WTC11 (cell line): ENCODE results near the gene C3orf22.

ENCODE experiments used
- CBFB ChIP-seq: sonication (generic); formaldehyde crosslinking; IDR thresholded peaks from 2 replicates; pipeline ENCODE4 v1.8.1; 2022; ENCODE audit warnings: mild to moderate bottlenecking, low read depth, missing genetic modification reagents
- ELF4 ChIP-seq: sonication (generic); formaldehyde crosslinking; IDR thresholded peaks from 2 replicates; pipeline ENCODE4 v1.8.1; 2022; ENCODE audit warnings: low read depth, mild to moderate bottlenecking, moderate library complexity, missing genetic modification reagents
- FOXK1 ChIP-seq: sonication (generic); formaldehyde crosslinking; IDR thresholded peaks from 2 replicates; pipeline ENCODE4 v1.8.0; 2022; ENCODE audit warnings: mild to moderate bottlenecking, moderate library complexity, missing genetic modification reagents
- JUN ChIP-seq: sonication (generic); formaldehyde crosslinking; IDR thresholded peaks from 2 replicates; pipeline ENCODE4 v1.8.0; 2023; ENCODE audit warnings: mild to moderate bottlenecking, missing genetic modification reagents
- SMAD4 ChIP-seq: sonication (generic); formaldehyde crosslinking; IDR thresholded peaks from 2 replicates; pipeline ENCODE4 v1.8.0; 2022; ENCODE audit warnings: mild to moderate bottlenecking, missing genetic modification reagents
- ZNF263 ChIP-seq: sonication (generic); formaldehyde crosslinking; IDR thresholded peaks from 2 replicates; pipeline ENCODE4 v1.8.1; 2022; ENCODE audit warnings: low read depth, mild to moderate bottlenecking, moderate library complexity, missing genetic modification reagents
- TF ChIP-seq, protein P1 (sequence below): fragments of 200-600 bp; IDR thresholded peaks from 2 replicates; pipeline ENCODE4 v1.8.0; 2022; ENCODE audit warnings: antibody characterized with exemption
- TF ChIP-seq, protein P2 (sequence below): sonication (generic); formaldehyde crosslinking; IDR thresholded peaks from 2 replicates; pipeline ENCODE4 v1.8.1; 2023; ENCODE audit warnings: mild to moderate bottlenecking, missing genetic modification reagents
- TF ChIP-seq, protein P3 (sequence below): sonication (generic); formaldehyde crosslinking; IDR thresholded peaks from 2 replicates; pipeline ENCODE4 v1.8.0; 2022; ENCODE audit warnings: mild to moderate bottlenecking, missing genetic modification reagents
- TF ChIP-seq, protein P4 (sequence below): sonication (generic); formaldehyde crosslinking; IDR thresholded peaks from 2 replicates; pipeline ENCODE4 v1.8.1; 2023; ENCODE audit warnings: mild to moderate bottlenecking, missing genetic modification reagents
- TF ChIP-seq, protein P5 (sequence below): sonication (generic); formaldehyde crosslinking; IDR thresholded peaks from 2 replicates; pipeline ENCODE4 v1.8.1; 2022; ENCODE audit warnings: missing genetic modification reagents, borderline replicate concordance

DNA sequence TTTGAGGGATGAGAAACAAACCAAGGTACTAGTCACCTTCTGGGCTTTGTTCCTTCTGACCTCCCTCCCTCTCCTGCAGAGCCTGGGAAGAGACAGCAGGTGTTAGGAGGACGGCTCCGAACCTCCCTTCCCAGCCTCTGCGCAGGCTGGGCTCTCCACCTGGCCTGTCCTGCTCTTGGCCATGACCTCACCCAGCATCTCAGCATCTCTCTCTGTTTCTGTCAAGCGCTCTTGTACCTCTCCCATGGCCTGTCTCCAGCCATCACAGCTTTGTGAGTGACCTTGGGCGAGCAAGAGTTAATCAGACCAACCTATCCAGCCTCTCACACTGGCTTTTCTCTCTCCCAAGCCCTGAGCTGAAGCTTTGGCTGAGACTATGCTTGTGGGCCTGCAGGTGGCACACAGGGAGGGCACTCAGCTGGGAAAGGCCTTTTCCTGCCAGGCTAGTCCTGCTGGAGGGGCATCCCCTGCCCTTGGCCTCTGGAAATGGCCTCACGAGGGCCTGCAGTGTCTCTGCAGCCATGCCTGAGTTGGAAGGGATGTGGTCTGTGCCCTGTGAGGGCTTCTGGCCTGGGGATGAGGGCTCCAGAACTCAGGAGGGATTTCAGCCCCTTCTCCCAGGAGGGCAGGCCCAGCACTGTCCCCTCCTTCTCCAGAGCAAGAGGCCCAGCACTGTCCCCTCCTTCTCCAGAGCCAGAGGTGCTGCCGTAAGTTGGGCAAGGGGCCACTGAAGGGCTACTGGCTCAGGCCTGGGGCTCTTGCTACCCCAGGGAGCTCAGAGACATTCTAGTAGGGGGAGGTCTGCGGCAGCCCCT, 32.7 kb downstream of the C3orf22 start:
- TF ChIP-seq, protein P1, sequence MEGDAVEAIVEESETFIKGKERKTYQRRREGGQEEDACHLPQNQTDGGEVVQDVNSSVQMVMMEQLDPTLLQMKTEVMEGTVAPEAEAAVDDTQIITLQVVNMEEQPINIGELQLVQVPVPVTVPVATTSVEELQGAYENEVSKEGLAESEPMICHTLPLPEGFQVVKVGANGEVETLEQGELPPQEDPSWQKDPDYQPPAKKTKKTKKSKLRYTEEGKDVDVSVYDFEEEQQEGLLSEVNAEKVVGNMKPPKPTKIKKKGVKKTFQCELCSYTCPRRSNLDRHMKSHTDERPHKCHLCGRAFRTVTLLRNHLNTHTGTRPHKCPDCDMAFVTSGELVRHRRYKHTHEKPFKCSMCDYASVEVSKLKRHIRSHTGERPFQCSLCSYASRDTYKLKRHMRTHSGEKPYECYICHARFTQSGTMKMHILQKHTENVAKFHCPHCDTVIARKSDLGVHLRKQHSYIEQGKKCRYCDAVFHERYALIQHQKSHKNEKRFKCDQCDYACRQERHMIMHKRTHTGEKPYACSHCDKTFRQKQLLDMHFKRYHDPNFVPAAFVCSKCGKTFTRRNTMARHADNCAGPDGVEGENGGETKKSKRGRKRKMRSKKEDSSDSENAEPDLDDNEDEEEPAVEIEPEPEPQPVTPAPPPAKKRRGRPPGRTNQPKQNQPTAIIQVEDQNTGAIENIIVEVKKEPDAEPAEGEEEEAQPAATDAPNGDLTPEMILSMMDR = no peak
- TF ChIP-seq ELF4 (CRISPR knock-in tag) (no peak), JUN (CRISPR knock-in tag) (no peak), CBFB (CRISPR knock-in tag) (no peak), SMAD4 (CRISPR knock-in tag) (no peak), FOXK1 (no peak), ZNF263 (CRISPR knock-in tag) (no peak)
- TF ChIP-seq, protein P2, sequence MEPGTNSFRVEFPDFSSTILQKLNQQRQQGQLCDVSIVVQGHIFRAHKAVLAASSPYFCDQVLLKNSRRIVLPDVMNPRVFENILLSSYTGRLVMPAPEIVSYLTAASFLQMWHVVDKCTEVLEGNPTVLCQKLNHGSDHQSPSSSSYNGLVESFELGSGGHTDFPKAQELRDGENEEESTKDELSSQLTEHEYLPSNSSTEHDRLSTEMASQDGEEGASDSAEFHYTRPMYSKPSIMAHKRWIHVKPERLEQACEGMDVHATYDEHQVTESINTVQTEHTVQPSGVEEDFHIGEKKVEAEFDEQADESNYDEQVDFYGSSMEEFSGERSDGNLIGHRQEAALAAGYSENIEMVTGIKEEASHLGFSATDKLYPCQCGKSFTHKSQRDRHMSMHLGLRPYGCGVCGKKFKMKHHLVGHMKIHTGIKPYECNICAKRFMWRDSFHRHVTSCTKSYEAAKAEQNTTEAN (CRISPR knock-in tag) = no peak
- TF ChIP-seq, protein P3, sequence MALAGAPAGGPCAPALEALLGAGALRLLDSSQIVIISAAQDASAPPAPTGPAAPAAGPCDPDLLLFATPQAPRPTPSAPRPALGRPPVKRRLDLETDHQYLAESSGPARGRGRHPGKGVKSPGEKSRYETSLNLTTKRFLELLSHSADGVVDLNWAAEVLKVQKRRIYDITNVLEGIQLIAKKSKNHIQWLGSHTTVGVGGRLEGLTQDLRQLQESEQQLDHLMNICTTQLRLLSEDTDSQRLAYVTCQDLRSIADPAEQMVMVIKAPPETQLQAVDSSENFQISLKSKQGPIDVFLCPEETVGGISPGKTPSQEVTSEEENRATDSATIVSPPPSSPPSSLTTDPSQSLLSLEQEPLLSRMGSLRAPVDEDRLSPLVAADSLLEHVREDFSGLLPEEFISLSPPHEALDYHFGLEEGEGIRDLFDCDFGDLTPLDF (CRISPR knock-in tag) = no peak
- TF ChIP-seq, protein P4, sequence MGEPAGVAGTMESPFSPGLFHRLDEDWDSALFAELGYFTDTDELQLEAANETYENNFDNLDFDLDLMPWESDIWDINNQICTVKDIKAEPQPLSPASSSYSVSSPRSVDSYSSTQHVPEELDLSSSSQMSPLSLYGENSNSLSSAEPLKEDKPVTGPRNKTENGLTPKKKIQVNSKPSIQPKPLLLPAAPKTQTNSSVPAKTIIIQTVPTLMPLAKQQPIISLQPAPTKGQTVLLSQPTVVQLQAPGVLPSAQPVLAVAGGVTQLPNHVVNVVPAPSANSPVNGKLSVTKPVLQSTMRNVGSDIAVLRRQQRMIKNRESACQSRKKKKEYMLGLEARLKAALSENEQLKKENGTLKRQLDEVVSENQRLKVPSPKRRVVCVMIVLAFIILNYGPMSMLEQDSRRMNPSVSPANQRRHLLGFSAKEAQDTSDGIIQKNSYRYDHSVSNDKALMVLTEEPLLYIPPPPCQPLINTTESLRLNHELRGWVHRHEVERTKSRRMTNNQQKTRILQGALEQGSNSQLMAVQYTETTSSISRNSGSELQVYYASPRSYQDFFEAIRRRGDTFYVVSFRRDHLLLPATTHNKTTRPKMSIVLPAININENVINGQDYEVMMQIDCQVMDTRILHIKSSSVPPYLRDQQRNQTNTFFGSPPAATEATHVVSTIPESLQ = no peak
- TF ChIP-seq, protein P5, sequence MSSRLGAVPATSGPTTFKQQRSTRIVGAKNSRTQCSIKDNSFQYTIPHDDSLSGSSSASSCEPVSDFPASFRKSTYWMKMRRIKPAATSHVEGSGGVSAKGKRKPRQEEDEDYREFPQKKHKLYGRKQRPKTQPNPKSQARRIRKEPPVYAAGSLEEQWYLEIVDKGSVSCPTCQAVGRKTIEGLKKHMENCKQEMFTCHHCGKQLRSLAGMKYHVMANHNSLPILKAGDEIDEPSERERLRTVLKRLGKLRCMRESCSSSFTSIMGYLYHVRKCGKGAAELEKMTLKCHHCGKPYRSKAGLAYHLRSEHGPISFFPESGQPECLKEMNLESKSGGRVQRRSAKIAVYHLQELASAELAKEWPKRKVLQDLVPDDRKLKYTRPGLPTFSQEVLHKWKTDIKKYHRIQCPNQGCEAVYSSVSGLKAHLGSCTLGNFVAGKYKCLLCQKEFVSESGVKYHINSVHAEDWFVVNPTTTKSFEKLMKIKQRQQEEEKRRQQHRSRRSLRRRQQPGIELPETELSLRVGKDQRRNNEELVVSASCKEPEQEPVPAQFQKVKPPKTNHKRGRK (CRISPR knock-in tag) = no peak
